NK-92 (cell line): Measurements from ENCODE around the gene CYP11A1.

Experiments
- DNase-seq: peaks from one replicate; lab custom pipeline; 2025; ENCODE audit not compliant: unreplicated experiment; lab: John Stamatoyannopoulos, UW

The CYP11A1 gene

DNA sequence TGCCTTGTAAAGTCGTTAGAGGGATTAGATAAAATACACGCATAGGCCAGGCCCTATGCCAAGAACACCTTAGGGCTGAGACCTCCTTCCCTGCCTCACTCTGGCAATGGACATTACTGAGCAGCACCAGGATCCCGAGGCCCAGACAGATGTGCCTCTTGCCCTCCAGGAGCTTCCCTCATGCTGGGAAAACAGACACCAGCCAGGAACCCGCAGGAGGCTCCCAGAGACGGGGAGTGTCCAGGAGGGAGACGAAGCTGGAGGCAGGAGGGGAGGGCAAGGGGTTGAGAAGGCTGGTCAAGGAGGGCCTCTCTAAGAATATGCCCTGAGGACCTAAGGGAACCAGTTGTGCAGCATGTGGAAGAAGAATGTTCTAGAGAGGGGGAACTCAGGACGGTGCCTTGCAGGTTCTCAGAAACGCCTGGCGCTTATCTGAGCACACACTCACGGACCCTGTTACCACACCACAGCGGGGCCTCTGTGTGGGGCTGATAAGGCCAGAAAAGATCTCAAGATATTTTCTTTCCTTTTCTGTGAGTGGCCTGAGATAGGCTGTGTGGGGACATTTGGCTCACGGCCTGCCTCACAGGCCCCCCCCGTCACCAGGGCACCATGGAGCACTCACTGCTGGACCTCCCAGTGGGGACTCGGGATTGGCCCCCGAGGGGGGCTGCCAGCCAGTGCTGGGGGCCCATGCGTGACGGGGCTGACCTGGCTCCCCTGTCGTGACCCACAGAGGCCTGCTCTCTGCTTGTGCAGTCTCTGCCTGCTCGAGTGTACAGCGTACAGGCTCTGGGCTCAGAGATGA lies 22.0 kb upstream of the CYP11A1 start:
- no peak for DNase-seq

- DNase-seq = no peak
Observed at GRCh38 chr15:74388363-74388951, 21.0 kb upstream of the CYP11A1 start.

DNA sequence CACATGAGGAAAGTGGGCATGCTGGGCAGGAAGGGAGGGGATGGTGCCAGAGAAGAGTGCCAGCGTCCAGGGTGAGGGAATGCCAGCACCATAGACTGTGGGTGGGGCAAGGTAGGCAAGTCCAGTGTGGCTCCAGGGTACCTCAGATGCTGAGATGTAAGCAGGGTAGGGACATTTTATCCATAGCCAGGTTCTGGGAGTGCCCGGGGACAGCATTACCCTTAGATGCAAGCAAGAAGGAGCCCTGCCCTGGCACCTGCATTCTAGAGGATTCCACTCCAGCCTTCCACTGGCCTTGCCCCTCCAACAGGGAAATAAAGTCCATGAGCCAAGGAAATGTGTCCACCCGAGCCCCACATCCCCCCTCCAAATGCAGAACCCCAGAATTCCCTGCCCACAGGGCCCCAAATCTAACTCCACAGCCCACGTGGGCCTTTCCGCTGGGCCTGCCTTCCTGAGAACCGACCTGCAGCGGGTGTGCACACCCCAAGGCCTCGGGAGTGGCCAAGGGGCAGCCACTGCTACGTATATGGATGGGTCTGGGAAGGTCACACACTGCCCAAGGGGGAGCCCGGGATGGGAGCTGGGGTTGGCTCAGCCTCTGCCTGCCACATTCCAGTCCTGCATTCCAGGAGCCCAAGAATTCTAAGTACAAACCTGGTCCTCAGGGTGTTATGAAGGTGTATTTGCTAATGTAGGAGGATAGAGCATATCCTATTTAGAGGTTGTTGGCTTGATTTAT lies 20.3 kb upstream of the CYP11A1 start:
- no peak for DNase-seq

DNA sequence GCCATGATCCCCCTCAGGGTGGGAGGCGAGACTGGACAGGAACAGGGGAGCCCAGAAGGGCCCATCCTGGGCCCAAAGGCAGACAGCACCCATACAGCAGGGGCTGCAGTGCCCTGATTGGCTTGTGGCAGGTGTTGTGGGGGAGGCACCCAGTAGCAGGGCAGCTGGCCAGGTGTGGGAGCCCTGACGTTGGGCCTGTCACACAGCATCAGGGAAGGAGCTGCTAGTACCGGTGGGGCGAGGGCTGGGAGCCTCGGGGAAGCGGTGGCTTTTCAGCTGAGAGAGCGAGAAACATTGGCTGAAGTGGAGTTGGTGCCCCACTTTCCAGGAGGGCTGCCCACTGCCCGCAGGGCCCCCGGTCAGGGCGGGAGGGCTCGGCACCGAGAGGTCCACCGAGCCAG lies 19.7 kb upstream of the CYP11A1 start:
- no peak for DNase-seq

DNA sequence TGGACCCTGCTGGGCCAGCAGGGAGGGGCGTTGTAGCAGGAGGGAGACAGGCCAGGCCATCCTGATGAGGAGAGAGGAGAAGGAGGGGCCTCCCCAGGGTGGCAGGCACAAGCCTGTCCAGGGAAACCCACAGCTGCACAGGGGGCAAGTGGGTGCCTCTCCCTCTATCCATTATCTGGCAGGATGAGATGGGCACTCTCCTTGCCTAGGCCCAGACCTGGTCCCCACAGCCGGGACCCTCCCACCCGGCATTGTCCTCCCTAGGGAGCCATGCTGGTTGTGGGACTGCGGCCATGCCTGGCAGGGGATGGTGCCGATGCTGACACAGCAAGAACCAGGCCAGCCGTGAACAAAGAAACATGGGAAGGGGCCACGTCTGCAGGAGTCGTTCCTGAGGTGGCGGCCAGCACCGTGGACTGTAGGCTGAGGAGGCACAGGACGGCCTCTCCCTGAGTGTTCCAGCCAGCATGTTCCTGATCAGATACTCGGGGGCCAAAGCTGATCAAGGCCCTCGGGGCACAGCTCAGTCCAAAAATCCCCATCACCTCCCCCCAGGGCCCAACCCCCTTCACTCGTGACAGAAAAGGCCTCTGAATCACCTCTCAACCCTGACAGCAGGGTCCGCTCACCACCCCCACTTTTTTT lies 19.2 kb upstream of the CYP11A1 start:
- no peak for DNase-seq

GRCh38 chr15:74385733-74386132 lies 18.3 kb upstream of the CYP11A1 start:
- no peak for DNase-seq

DNA sequence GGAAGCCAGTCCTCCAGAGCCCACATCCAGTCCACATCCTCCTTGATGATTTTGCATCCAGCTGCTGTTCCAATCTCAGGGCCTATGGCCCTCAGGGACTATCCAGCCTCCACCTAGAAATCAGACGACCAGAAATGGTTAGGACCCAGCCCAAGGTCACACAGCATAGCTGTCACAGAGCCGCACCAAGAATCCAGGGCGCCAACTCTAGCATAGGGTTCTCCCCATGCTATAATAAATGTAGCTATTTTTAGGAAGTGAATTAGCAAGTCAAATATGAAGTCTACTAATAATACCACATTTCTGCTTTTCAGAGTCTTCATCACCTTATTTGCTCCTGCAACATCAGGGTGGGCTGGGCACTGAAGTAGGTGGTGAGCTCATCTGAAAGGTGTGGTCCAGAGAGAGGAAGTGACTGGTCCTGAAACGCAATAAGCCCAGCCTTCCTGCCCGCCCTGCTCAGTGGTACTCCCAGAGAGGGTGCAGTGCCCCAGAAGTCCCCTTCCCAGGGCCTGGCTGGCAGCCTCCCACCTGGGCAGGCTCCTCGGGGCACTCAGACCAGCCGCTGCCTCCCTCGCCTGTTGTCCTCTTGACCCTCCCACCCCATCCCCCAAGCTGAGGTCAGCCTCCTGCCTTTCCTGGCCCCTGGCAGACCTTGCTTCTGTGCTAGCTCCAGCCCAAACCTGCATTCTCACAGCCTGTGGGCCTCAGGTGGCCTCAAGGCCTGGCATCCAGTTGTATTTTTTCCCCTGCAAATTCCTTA lies 17.6 kb upstream of the CYP11A1 start:
- no peak for DNase-seq

DNA sequence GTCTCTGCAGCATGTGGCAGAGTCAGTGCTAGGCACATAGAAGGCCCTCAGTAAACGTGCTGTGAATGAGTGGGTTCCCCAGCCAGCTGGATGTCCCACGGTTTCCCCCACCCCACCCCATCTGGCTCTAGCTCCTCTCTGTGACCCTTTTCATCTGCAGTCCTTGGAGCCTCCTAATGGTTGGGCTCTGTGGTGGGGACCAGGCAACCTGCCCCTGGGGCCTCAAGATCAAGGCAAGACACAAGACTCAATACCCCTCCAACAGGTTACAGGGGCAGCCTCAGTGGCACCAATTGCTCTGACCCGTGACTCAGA lies 17.1 kb upstream of the CYP11A1 start:
- DNase-seq = no peak

DNA sequence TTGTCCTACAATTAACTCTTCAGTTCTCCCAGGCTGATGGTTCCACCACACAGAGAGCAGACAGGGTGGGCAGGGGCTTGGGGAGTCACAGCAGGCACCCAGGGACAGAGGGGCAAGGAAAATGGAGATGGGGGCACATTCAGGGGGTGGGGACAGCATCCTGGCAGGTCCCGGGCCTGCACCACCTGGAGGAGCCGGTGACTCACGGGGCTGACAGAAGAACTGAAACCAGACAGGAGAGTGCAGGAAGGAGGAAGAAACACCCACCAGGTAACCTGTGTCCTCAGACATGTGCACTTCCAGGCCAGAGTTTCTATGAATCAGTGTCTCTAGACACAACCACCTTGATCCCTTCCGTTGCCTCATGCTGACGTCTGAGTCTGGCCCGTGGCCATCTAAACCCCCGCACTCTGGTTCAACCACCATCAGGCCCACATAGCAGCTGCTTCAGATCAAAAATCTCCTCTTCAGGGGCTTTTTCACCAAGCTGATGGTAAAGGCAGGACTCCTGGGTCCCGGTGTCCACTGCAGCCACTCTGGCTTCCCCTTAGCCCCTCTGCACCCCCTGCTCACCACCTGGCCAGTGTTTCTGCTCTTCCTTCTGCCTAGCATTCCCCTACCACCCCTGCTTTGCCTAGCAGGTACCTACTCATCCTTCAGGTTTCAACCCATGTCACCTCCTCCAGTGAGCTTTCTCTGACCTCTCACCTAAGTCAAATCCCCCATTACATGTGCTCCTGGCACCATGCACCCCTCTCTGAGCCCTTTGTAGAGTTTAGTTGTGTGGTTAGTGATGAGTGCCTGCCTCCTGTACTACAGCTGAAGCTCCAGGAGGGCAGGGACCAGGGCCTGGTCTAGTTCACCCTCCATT lies 16.5 kb upstream of the CYP11A1 start:
- no peak for DNase-seq

- DNase-seq = no peak
Observed at GRCh38 chr15:74383286-74383685, 15.8 kb upstream of the CYP11A1 start.

GRCh38 chr15:74382004-74382816 lies 14.8 kb upstream of the CYP11A1 start:
- DNase-seq = no peak

- no peak for DNase-seq
Observed at GRCh38 chr15:74381481-74381880, 14.0 kb upstream of the CYP11A1 start.

DNA sequence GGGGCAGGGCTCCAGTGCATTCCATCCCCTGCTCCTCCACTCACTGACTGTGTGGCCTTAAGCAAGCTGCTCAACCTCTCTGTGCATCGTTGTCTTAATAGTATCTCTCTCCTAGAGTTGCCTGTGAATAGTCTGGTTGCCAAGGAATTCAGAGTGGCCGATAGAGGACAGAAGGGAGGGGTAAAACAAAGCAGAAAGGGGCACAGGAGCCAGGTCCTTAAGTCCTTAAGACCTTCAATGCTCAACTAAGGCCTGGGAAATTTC lies 13.7 kb upstream of the CYP11A1 start:
- no peak for DNase-seq

GRCh38 chr15:74380361-74381189 lies 13.1 kb upstream of the CYP11A1 start:
- no peak for DNase-seq

DNA sequence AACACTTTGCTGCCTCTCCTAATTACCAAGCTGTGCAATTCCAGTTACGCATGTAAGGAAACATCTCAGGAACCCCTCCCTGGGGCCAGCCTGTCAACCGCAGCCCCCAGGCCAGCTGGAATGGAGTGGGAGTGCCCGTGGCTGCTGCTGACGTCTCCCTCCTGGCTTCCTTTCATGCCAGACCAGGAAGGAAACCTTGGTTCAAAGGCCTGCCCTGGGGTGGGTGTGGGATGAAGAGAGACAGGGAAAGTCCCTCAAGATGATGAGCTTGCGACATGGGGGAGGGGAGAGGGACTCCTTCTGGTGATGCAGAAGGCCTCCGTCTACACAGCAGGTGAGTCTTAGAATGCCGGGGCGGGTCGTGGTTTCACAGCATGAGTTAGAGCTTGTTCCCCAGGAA lies 11.4 kb upstream of the CYP11A1 start:
- DNase-seq = no peak

GRCh38 chr15:74377831-74378766 lies 10.7 kb upstream of the CYP11A1 start:
- DNase-seq = no peak

- DNase-seq = no peak
Observed at GRCh38 chr15:74376825-74377581, 9.6 kb upstream of the CYP11A1 start.
